ENCODE data around the gene CERS6.
"Not testable (repeated sequence)": the region's sequence is repeated elsewhere in the genome, so short reads cannot be mapped to it uniquely, and the experiment has no call there.

CERS6 gene

GRCh38 chr2:168645696-168646338 lies 189.7 kb downstream of the CERS6 start:
- H3K36me3 Mint-ChIP-seq (ENCODE audit: insufficient read depth), result peaks cover 2% of the 10 kb centered on the region
- no peaks in the 10 kb centered on the region for H3K9me3 Mint-ChIP-seq
- no peaks in the 10 kb centered on the region for H3K4me1 Mint-ChIP-seq
- ATAC-seq (replicated peaks; ENCODE audit: extremely low read depth, poor library complexity, severe bottlenecking), result no peak
- no peak for DNase-seq (ENCODE audit: low spot score in 2 of 2)
- no peak overlapping the region for H3K4me3 Mint-ChIP-seq
- H3K27ac Mint-ChIP-seq (ENCODE audit: low read depth), result no peak overlapping the region
- H3K27me3 Mint-ChIP-seq, result no peaks in the 10 kb centered on the region

- no peaks in the 10 kb centered on the region for H3K4me1 Mint-ChIP-seq
- no peaks in the 10 kb centered on the region for H3K27me3 Mint-ChIP-seq
- no peak for ATAC-seq (replicated peaks; ENCODE audit: extremely low read depth, poor library complexity, severe bottlenecking)
- DNase-seq (ENCODE audit: low spot score in 2 of 2), result no peak
- no peak overlapping the region for H3K4me3 Mint-ChIP-seq
- no peaks in the 10 kb centered on the region for H3K9me3 Mint-ChIP-seq
- peaks cover 2% of the 10 kb centered on the region for H3K36me3 Mint-ChIP-seq (ENCODE audit: insufficient read depth)
- no peak overlapping the region for H3K27ac Mint-ChIP-seq (ENCODE audit: low read depth)
Observed at GRCh38 chr2:168649105-168649504, 193.0 kb downstream of the CERS6 start.

- no peaks in the 10 kb centered on the region for H3K9me3 Mint-ChIP-seq
- no peak overlapping the region for H3K4me3 Mint-ChIP-seq
- no peak for ATAC-seq (replicated peaks; ENCODE audit: extremely low read depth, poor library complexity, severe bottlenecking)
- H3K27me3 Mint-ChIP-seq, result no peaks in the 10 kb centered on the region
- H3K36me3 Mint-ChIP-seq (ENCODE audit: insufficient read depth), result peaks cover 2% of the 10 kb centered on the region
- no peak overlapping the region for H3K27ac Mint-ChIP-seq (ENCODE audit: low read depth)
- no peaks in the 10 kb centered on the region for H3K4me1 Mint-ChIP-seq
- no peak for DNase-seq (ENCODE audit: low spot score in 2 of 2)
Observed at GRCh38 chr2:168649562-168649961, 193.5 kb downstream of the CERS6 start.

- Mint-ChIP-seq H3K36me3 (ENCODE audit: insufficient read depth) (peaks cover 2% of the 10 kb centered on the region), H3K27ac (ENCODE audit: low read depth) (no peak overlapping the region), H3K4me1 (no peaks in the 10 kb centered on the region), H3K27me3 (no peaks in the 10 kb centered on the region), H3K9me3 (no peaks in the 10 kb centered on the region), H3K4me3 (no peak overlapping the region)
- ATAC-seq (replicated peaks; ENCODE audit: extremely low read depth, poor library complexity, severe bottlenecking) (no peak), DNase-seq (ENCODE audit: low spot score in 2 of 2) (no peak)
Observed at GRCh38 chr2:168650139-168650538, 194.1 kb downstream of the CERS6 start.

GRCh38 chr2:168650781-168651180 lies 194.7 kb downstream of the CERS6 start:
- Mint-ChIP-seq H3K27ac (ENCODE audit: low read depth) (no peak overlapping the region), H3K27me3 (no peaks in the 10 kb centered on the region), H3K4me3 (no peak overlapping the region), H3K4me1 (no peaks in the 10 kb centered on the region), H3K36me3 (ENCODE audit: insufficient read depth) (peaks cover 2% of the 10 kb centered on the region), H3K9me3 (no peaks in the 10 kb centered on the region)
- DNase-seq (ENCODE audit: low spot score in 2 of 2), result no peak
- no peak for ATAC-seq (replicated peaks; ENCODE audit: extremely low read depth, poor library complexity, severe bottlenecking)

GRCh38 chr2:168652997-168653921 lies 197.2 kb downstream of the CERS6 start:
- H3K4me3 Mint-ChIP-seq, result no peak overlapping the region
- ATAC-seq (replicated peaks; ENCODE audit: extremely low read depth, poor library complexity, severe bottlenecking) (no peak), DNase-seq (ENCODE audit: low spot score in 2 of 2) (no peak)
- H3K9me3 Mint-ChIP-seq, result no peaks in the 10 kb centered on the region
- H3K27me3 Mint-ChIP-seq, result no peaks in the 10 kb centered on the region
- no peak overlapping the region for H3K27ac Mint-ChIP-seq (ENCODE audit: low read depth)
- H3K4me1 Mint-ChIP-seq, result no peaks in the 10 kb centered on the region
- no peaks in the 10 kb centered on the region for H3K36me3 Mint-ChIP-seq (ENCODE audit: insufficient read depth)

GRCh38 chr2:168654705-168655104 lies 198.6 kb downstream of the CERS6 start:
- H3K36me3 Mint-ChIP-seq (ENCODE audit: insufficient read depth), result no peaks in the 10 kb centered on the region

GRCh38 chr2:168655207-168655606 lies 199.1 kb downstream of the CERS6 start:
- no peak for ATAC-seq (replicated peaks; ENCODE audit: extremely low read depth, poor library complexity, severe bottlenecking)
- H3K27me3 Mint-ChIP-seq, result no peaks in the 10 kb centered on the region
- no peaks in the 10 kb centered on the region for H3K9me3 Mint-ChIP-seq
- H3K4me3 Mint-ChIP-seq, result no peak overlapping the region
- no peak for DNase-seq (ENCODE audit: low spot score in 2 of 2)
- no peaks in the 10 kb centered on the region for H3K4me1 Mint-ChIP-seq
- H3K27ac Mint-ChIP-seq (ENCODE audit: low read depth), result no peak overlapping the region
- no peaks in the 10 kb centered on the region for H3K36me3 Mint-ChIP-seq (ENCODE audit: insufficient read depth)

More at GRCh38 chr2:168654705-168655104, 198.6 kb downstream of the CERS6 start:
- Mint-ChIP-seq H3K27ac (ENCODE audit: low read depth) (no peak overlapping the region), H3K27me3 (no peaks in the 10 kb centered on the region), H3K4me3 (no peak overlapping the region), H3K9me3 (no peaks in the 10 kb centered on the region), H3K4me1 (no peaks in the 10 kb centered on the region)
- no peak for ATAC-seq (replicated peaks; ENCODE audit: extremely low read depth, poor library complexity, severe bottlenecking)
- DNase-seq (ENCODE audit: low spot score in 2 of 2), result no peak

- H3K9me3 Mint-ChIP-seq; H3K4me1 Mint-ChIP-seq; H3K4me3 Mint-ChIP-seq; H3K27me3 Mint-ChIP-seq; DNase-seq (ENCODE audit: low spot score in 2 of 2); H3K36me3 Mint-ChIP-seq (ENCODE audit: insufficient read depth); ATAC-seq (replicated peaks; ENCODE audit: extremely low read depth, poor library complexity, severe bottlenecking); H3K27ac Mint-ChIP-seq (ENCODE audit: low read depth): not testable (repeated sequence)
Observed at GRCh38 chr2:168657378-168657777, 201.3 kb downstream of the CERS6 start.

- ATAC-seq (replicated peaks; ENCODE audit: extremely low read depth, poor library complexity, severe bottlenecking), result no peak
- DNase-seq (ENCODE audit: low spot score in 2 of 2), result no peak
- Mint-ChIP-seq H3K27me3 (no peaks in the 10 kb centered on the region), H3K27ac (ENCODE audit: low read depth) (no peak overlapping the region), H3K36me3 (ENCODE audit: insufficient read depth) (no peaks in the 10 kb centered on the region), H3K4me3 (no peak overlapping the region), H3K9me3 (no peaks in the 10 kb centered on the region), H3K4me1 (no peaks in the 10 kb centered on the region)
Observed at GRCh38 chr2:168658706-168659105, 202.6 kb downstream of the CERS6 start.

GRCh38 chr2:168660870-168661862 lies 205.1 kb downstream of the CERS6 start:
- no peak for DNase-seq (ENCODE audit: low spot score in 2 of 2)
- no peak overlapping the region for H3K27ac Mint-ChIP-seq (ENCODE audit: low read depth)
- ATAC-seq (replicated peaks; ENCODE audit: extremely low read depth, poor library complexity, severe bottlenecking), result no peak
- H3K4me1 Mint-ChIP-seq, result no peaks in the 10 kb centered on the region
- no peaks in the 10 kb centered on the region for H3K9me3 Mint-ChIP-seq
- no peaks in the 10 kb centered on the region for H3K27me3 Mint-ChIP-seq
- no peak overlapping the region for H3K4me3 Mint-ChIP-seq
- H3K36me3 Mint-ChIP-seq (ENCODE audit: insufficient read depth), result no peaks in the 10 kb centered on the region

GRCh38 chr2:168661863-168662256 lies 205.8 kb downstream of the CERS6 start:
- no peaks in the 10 kb centered on the region for H3K4me1 Mint-ChIP-seq
- no peak for ATAC-seq (replicated peaks; ENCODE audit: extremely low read depth, poor library complexity, severe bottlenecking)
- H3K9me3 Mint-ChIP-seq, result no peaks in the 10 kb centered on the region
- H3K27me3 Mint-ChIP-seq, result no peaks in the 10 kb centered on the region
- H3K4me3 Mint-ChIP-seq, result no peak overlapping the region
- no peaks in the 10 kb centered on the region for H3K36me3 Mint-ChIP-seq (ENCODE audit: insufficient read depth)
- H3K27ac Mint-ChIP-seq (ENCODE audit: low read depth), result no peak overlapping the region
- DNase-seq (ENCODE audit: low spot score in 2 of 2), result no peak

Data from central memory CD8-positive, alpha-beta T cell (primary cell).